ENCODE measurements around the gene GALNTL6. TPM values are rescaled to one million over a fixed set of nuclear protein-coding genes. Genes with fewer than 3 reads are reported as not detected.

Gene GALNTL6
- total and polyA plus RNA-seq, 8 donors: 0.13 to 0.41 (median 0.21) TPM; not detected in 4

- Histone ChIP-seq H3K9me3 (no peaks in the 10 kb centered on the region), H3K4me1 (no peaks in the 10 kb centered on the region), H3K27ac (no peak overlapping the region), H3K36me3 (no peaks in the 10 kb centered on the region), H3K4me3 (no peak overlapping the region), H3K27me3 (no peaks in the 10 kb centered on the region)
- intact Hi-C loops (cut with DNase I): loop anchor here in 2 of 3 donors (10.0 kb wide), 2 partner anchors 402 to 482 kb away; no protein-coding TSS in a partner anchor
- no peak for DNase-seq
- TF ChIP-seq, protein P1, sequence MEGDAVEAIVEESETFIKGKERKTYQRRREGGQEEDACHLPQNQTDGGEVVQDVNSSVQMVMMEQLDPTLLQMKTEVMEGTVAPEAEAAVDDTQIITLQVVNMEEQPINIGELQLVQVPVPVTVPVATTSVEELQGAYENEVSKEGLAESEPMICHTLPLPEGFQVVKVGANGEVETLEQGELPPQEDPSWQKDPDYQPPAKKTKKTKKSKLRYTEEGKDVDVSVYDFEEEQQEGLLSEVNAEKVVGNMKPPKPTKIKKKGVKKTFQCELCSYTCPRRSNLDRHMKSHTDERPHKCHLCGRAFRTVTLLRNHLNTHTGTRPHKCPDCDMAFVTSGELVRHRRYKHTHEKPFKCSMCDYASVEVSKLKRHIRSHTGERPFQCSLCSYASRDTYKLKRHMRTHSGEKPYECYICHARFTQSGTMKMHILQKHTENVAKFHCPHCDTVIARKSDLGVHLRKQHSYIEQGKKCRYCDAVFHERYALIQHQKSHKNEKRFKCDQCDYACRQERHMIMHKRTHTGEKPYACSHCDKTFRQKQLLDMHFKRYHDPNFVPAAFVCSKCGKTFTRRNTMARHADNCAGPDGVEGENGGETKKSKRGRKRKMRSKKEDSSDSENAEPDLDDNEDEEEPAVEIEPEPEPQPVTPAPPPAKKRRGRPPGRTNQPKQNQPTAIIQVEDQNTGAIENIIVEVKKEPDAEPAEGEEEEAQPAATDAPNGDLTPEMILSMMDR (IDR thresholded peaks at IDR 0.05): no peak
- no peak for ATAC-seq
- FAIRE-seq: no peak
- WGBS, 2 donors: 77 to 85% methylated on average over 8 of the region's 8 CpGs
Observed at GRCh38 chr4:173012608-173013007, 1199.4 kb downstream of the GALNTL6 start.

DNA sequence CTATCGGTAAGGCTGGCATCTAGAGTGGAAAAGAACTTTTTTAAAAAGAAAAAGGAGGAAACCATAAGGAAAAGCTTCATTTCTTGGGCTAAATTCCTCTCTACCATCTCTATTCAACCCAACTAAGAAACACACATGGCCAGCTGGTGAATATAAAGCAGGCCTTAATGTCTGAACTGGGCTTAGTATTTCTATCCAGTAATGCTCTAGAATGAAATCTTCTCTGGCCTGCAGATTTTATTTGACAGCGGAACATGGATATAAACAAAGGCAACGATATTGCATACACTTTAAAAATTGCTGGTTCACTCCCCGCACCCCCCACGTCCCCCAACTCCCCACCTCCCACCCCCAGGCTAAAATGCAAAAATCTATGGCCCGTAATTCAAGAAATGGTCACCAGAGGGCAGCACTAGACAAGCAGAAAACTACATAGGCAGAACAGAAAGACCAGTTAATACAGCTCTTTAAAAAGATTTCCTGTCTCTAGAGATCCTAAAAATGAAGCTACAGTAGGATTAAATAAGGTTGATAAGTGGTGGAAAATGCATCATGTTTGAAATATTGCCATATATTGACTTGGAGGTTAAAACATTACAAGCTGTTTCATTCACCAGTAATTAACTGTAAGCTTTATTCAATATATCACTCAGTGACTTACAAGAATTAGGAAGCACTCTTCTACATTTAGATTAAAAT, 1200.2 kb downstream of the GALNTL6 start:
- no peak for FAIRE-seq
- intact Hi-C loops (cut with DNase I): loop anchor here in 2 of 3 donors (10.0 kb wide), 2 partner anchors 401 to 481 kb away; no protein-coding TSS in a partner anchor
- H3K27me3 ChIP-seq: no peaks in the 10 kb centered on the region
- peak in 1 of 6 donors; percentile 50 for DNase-seq
- no peak overlapping the region for H3K27ac ChIP-seq
- H3K36me3 ChIP-seq: no peaks in the 10 kb centered on the region
- TF ChIP-seq, protein P1 (IDR thresholded peaks at IDR 0.05): peak; percentile 30 to 68 (median 46)
- no peaks in the 10 kb centered on the region for H3K9me3 ChIP-seq
- H3K4me3 ChIP-seq: no peak overlapping the region
- ATAC-seq: peak; percentile 61 to 90 (median 82)
- WGBS, 2 donors: 17 to 18% methylated on average over 6 of the region's 6 CpGs
- H3K4me1 ChIP-seq: no peaks in the 10 kb centered on the region

DNA sequence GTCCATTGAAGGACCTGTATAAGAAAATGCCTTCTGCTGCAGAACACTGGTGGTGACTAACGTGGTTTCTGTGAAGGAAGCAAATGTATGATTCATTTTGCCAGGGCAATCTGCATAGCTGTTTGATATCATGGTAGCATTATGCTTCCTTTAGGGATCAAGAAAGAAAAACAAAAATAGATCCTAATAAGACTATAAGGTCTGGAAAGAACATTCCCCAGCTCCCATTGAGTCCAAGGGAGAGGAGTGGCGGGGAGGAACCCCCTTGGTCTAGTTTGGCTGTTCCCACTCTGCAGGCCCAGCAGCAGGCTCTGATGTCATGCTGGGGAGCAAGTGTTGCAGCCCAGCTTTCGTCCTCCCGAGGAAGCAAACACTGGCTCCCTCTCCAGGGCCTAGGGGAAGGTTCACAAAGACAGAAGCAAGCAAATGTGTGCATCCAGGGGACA, 1200.9 kb downstream of the GALNTL6 start:
- WGBS, 2 donors: 63 to 76% methylated on average over 4 of the region's 4 CpGs
- no peak for DNase-seq
- intact Hi-C loops (cut with DNase I): loop anchor here in 2 of 3 donors (10.0 kb wide), 2 partner anchors 401 to 481 kb away; no protein-coding TSS in a partner anchor

GRCh38 chr4:173014836-173015235, 1201.6 kb downstream of the GALNTL6 start:
- Histone ChIP-seq H3K9me3 (no peaks in the 10 kb centered on the region), H3K4me3 (no peak overlapping the region), H3K36me3 (no peaks in the 10 kb centered on the region), H3K4me1 (no peaks in the 10 kb centered on the region), H3K27me3 (no peaks in the 10 kb centered on the region), H3K27ac (no peak overlapping the region)
- TF ChIP-seq, protein P1 (IDR thresholded peaks at IDR 0.05): no peak
- DNase-seq: no peak
- ATAC-seq: no peak
- intact Hi-C loops (cut with DNase I): loop anchor here in 2 of 3 donors (10.0 kb wide), 2 partner anchors 400 to 480 kb away; no protein-coding TSS in a partner anchor
- no peak for FAIRE-seq
- 90 to 91% methylated on average over 4 of the region's 4 CpGs for WGBS, 2 donors

More for the DNA sequence above, 1200.9 kb downstream of the GALNTL6 start:
- no peaks in the 10 kb centered on the region for H3K4me1 ChIP-seq
- FAIRE-seq: no peak
- H3K9me3 ChIP-seq: no peaks in the 10 kb centered on the region
- TF ChIP-seq, protein P1 (IDR thresholded peaks at IDR 0.05): no peak
- no peaks in the 10 kb centered on the region for H3K36me3 ChIP-seq
- H3K4me3 ChIP-seq: no peak overlapping the region
- no peaks in the 10 kb centered on the region for H3K27me3 ChIP-seq
- no peak overlapping the region for H3K27ac ChIP-seq
- ATAC-seq: peak in 2 of 4 donors; percentile 30 to 58

GRCh38 chr4:173017802-173018201, 1204.6 kb downstream of the GALNTL6 start:
- Histone ChIP-seq H3K4me3 (no peak overlapping the region), H3K9me3 (no peaks in the 10 kb centered on the region), H3K27me3 (no peaks in the 10 kb centered on the region), H3K36me3 (no peaks in the 10 kb centered on the region), H3K4me1 (no peaks in the 10 kb centered on the region), H3K27ac (no peak overlapping the region)
- intact Hi-C loops (cut with DNase I): loop anchor here in 2 of 3 donors (10.0 kb wide), 2 partner anchors 397 to 477 kb away; no protein-coding TSS in a partner anchor
- TF ChIP-seq, protein P1 (IDR thresholded peaks at IDR 0.05): no peak
- ATAC-seq (no peak), FAIRE-seq (no peak), DNase-seq (no peak)

Measured in pancreas (tissue), 10 donors.